ENCODE data around the gene CYP21A2.

CYP21A2 gene

GRCh38 chr6:32073101-32073500, 34.9 kb downstream of the CYP21A2 start:
- no peak for TF ChIP-seq EZH2phosphoT487 (IDR thresholded peaks at IDR 0.05; ENCODE audit: low read depth)
- no peak for TF ChIP-seq CTCF (IDR thresholded peaks at IDR 0.05; ENCODE audit: low read depth, low read length)

GRCh38 chr6:32073613-32074012, 35.4 kb downstream of the CYP21A2 start:
- peaks cover 11% of the 10 kb centered on the region for H3K27me3 ChIP-seq (ENCODE audit: low read depth, low read length)
- H3K36me3 ChIP-seq (replicated peaks; ENCODE audit: low read depth, low read length): no peaks in the 10 kb centered on the region
- H4K20me1 ChIP-seq (ENCODE audit: insufficient read depth, low read length): no peaks in the 10 kb centered on the region
- no peaks in the 10 kb centered on the region for H3K79me2 ChIP-seq (ENCODE audit: low read length)
- H3K4me3 ChIP-seq (ENCODE audit: low read length): no peak overlapping the region
- TF ChIP-seq EZH2phosphoT487 (IDR thresholded peaks at IDR 0.05; ENCODE audit: low read depth) (no peak), CTCF (IDR thresholded peaks at IDR 0.05; ENCODE audit: low read depth, low read length) (no peak)
- H3K4me2 ChIP-seq (ENCODE audit: low read length): no peak overlapping the region
- H2AFZ ChIP-seq (ENCODE audit: low read depth, low read length): no peak overlapping the region
- H3K9me3 ChIP-seq (ENCODE audit: insufficient read depth, low read length): no peaks in the 10 kb centered on the region
- H3K9ac ChIP-seq (ENCODE audit: low read length): no peak overlapping the region
- H3K27ac ChIP-seq (ENCODE audit: low read length): no peak overlapping the region
- no peaks in the 10 kb centered on the region for H3K4me1 ChIP-seq (ENCODE audit: low read length)

More at GRCh38 chr6:32073101-32073500, 34.9 kb downstream of the CYP21A2 start:
- Histone ChIP-seq H4K20me1 (ENCODE audit: insufficient read depth, low read length) (no peaks in the 10 kb centered on the region), H3K79me2 (ENCODE audit: low read length) (no peaks in the 10 kb centered on the region), H3K27ac (ENCODE audit: low read length) (no peak overlapping the region), H3K9me3 (ENCODE audit: insufficient read depth, low read length) (no peaks in the 10 kb centered on the region), H3K9ac (ENCODE audit: low read length) (no peak overlapping the region), H3K4me3 (ENCODE audit: low read length) (no peak overlapping the region), H3K36me3 (replicated peaks; ENCODE audit: low read depth, low read length) (no peaks in the 10 kb centered on the region), H3K4me2 (ENCODE audit: low read length) (no peak overlapping the region), H3K27me3 (ENCODE audit: low read depth, low read length) (peaks cover 11% of the 10 kb centered on the region), H2AFZ (ENCODE audit: low read depth, low read length) (no peak overlapping the region), H3K4me1 (ENCODE audit: low read length) (no peaks in the 10 kb centered on the region)

GRCh38 chr6:32074996-32075532, 36.8 kb downstream of the CYP21A2 start:
- Histone ChIP-seq H3K9me3 (ENCODE audit: insufficient read depth, low read length) (no peaks in the 10 kb centered on the region), H2AFZ (ENCODE audit: low read depth, low read length) (no peak overlapping the region), H3K4me3 (ENCODE audit: low read length) (no peak overlapping the region), H4K20me1 (ENCODE audit: insufficient read depth, low read length) (no peaks in the 10 kb centered on the region), H3K4me2 (ENCODE audit: low read length) (no peak overlapping the region), H3K79me2 (ENCODE audit: low read length) (no peaks in the 10 kb centered on the region), H3K4me1 (ENCODE audit: low read length) (no peaks in the 10 kb centered on the region), H3K27ac (ENCODE audit: low read length) (no peak overlapping the region), H3K27me3 (ENCODE audit: low read depth, low read length) (peaks cover 11% of the 10 kb centered on the region), H3K36me3 (replicated peaks; ENCODE audit: low read depth, low read length) (no peaks in the 10 kb centered on the region), H3K9ac (ENCODE audit: low read length) (no peak overlapping the region)
- TF ChIP-seq EZH2phosphoT487 (IDR thresholded peaks at IDR 0.05; ENCODE audit: low read depth): no peak
- no peak for TF ChIP-seq CTCF (IDR thresholded peaks at IDR 0.05; ENCODE audit: low read depth, low read length)

- H4K20me1 ChIP-seq (ENCODE audit: insufficient read depth, low read length): no peaks in the 10 kb centered on the region
- no peaks in the 10 kb centered on the region for H3K79me2 ChIP-seq (ENCODE audit: low read length)
- no peak overlapping the region for H3K27ac ChIP-seq (ENCODE audit: low read length)
- no peak overlapping the region for H2AFZ ChIP-seq (ENCODE audit: low read depth, low read length)
- no peak overlapping the region for H3K4me3 ChIP-seq (ENCODE audit: low read length)
- TF ChIP-seq CTCF (IDR thresholded peaks at IDR 0.05; ENCODE audit: low read depth, low read length) (no peak), EZH2phosphoT487 (IDR thresholded peaks at IDR 0.05; ENCODE audit: low read depth) (no peak)
- no peak overlapping the region for H3K4me2 ChIP-seq (ENCODE audit: low read length)
- no peaks in the 10 kb centered on the region for H3K9me3 ChIP-seq (ENCODE audit: insufficient read depth, low read length)
- H3K36me3 ChIP-seq (replicated peaks; ENCODE audit: low read depth, low read length): no peaks in the 10 kb centered on the region
- no peak overlapping the region for H3K9ac ChIP-seq (ENCODE audit: low read length)
- H3K4me1 ChIP-seq (ENCODE audit: low read length): no peaks in the 10 kb centered on the region
- H3K27me3 ChIP-seq (ENCODE audit: low read depth, low read length): peaks cover 15% of the 10 kb centered on the region
These were observed 37.6 kb downstream of the CYP21A2 start for GRCh38 chr6:32075781-32076180.

Measured in OCI-LY3 (cell line).